HG02588 (cell line): ENCODE data around the gene ACOT8.
"Not testable (repeated sequence)": the region's sequence is repeated elsewhere in the genome, so short reads cannot be mapped to it uniquely, and the experiment has no call there.

Experiments used
- ATAC-seq: cut with Tn5 transposase; IDR thresholded peaks from one replicate; pipeline ENCODE4 v1.9.1; 2021; ENCODE audit warnings: mild to moderate bottlenecking, moderate library complexity; ENCODE audit not compliant: unreplicated experiment

Gene ACOT8

GRCh38 chr20:45888681-45889080, 31.5 kb upstream of the ACOT8 start:
- no peak for ATAC-seq

- ATAC-seq: no peak
Measured at GRCh38 chr20:45887346-45887715, 30.1 kb upstream of the ACOT8 start, which contains the start of gene SPATA25. Gene SPATA25, minus strand, starts transcription at chr20:45887622. Its CDS starts 32 bp downstream, at chr20:45887590.

- ATAC-seq: no peak
Measured at GRCh38 chr20:45886590-45887345, 29.6 kb upstream of the ACOT8 start.

- ATAC-seq: no peak
Measured at GRCh38 chr20:45883100-45883469, 25.9 kb upstream of the ACOT8 start.

GRCh38 chr20:45882469-45883099, 25.4 kb upstream of the ACOT8 start:
- no peak for ATAC-seq

GRCh38 chr20:45880988-45881788, 24.0 kb upstream of the ACOT8 start, which contains the start of gene ZSWIM1:
Gene ZSWIM1, plus strand, starts transcription at chr20:45881227. Its CDS starts 1,366 bp downstream, at chr20:45882593.
- peak; percentile 98 for ATAC-seq

- no peak for ATAC-seq
Measured at GRCh38 chr20:45878076-45878761, 21.0 kb upstream of the ACOT8 start.

GRCh38 chr20:45874576-45874975, 17.4 kb upstream of the ACOT8 start:
- no peak for ATAC-seq

- not testable (repeated sequence) for ATAC-seq
Measured at GRCh38 chr20:45874104-45874481, 16.9 kb upstream of the ACOT8 start.

- ATAC-seq: no peak
Measured at GRCh38 chr20:45873409-45874103, 16.4 kb upstream of the ACOT8 start.

GRCh38 chr20:45872626-45873025, 15.4 kb upstream of the ACOT8 start:
- no peak for ATAC-seq

- ATAC-seq: no peak
Measured at GRCh38 chr20:45867819-45868176, 10.6 kb upstream of the ACOT8 start.

GRCh38 chr20:45867136-45867818, 10.1 kb upstream of the ACOT8 start:
- no peak for ATAC-seq

GRCh38 chr20:45866454-45866853, 9.3 kb upstream of the ACOT8 start:
- ATAC-seq: no peak

- ATAC-seq: no peak
Measured at GRCh38 chr20:45863543-45864470, 6.6 kb upstream of the ACOT8 start.

- ATAC-seq: no peak
Measured at GRCh38 chr20:45861221-45862075, 4.3 kb upstream of the ACOT8 start.

GRCh38 chr20:45860560-45861220, 3.5 kb upstream of the ACOT8 start:
- ATAC-seq: no peak
